NCI-H2081 treated with DMSO at 0.1 percent for 48 hours (cell line): ENCODE measurements around the gene TNS2.

Source experiments
- DNase-seq: peaks from one replicate; lab custom pipeline; 2025; lab: John Stamatoyannopoulos, UW

The TNS2 gene

GRCh38 chr12:53113951-53114350 is 64.1 kb downstream of the TNS2 start:
- DNase-seq: no peak
